Stimulated activated naive CD4-positive, alpha-beta T cell (primary cell): ENCODE measurements around the gene PLD5.
"Not testable (repeated sequence)": the region's sequence is repeated elsewhere in the genome, so short reads cannot be mapped to it uniquely, and the experiment has no call there.

Source experiments
- DNase-seq, 6 experiments: peaks; one replicate each; lab custom pipeline; 2025; lab: John Stamatoyannopoulos, UW

PLD5 gene

DNA sequence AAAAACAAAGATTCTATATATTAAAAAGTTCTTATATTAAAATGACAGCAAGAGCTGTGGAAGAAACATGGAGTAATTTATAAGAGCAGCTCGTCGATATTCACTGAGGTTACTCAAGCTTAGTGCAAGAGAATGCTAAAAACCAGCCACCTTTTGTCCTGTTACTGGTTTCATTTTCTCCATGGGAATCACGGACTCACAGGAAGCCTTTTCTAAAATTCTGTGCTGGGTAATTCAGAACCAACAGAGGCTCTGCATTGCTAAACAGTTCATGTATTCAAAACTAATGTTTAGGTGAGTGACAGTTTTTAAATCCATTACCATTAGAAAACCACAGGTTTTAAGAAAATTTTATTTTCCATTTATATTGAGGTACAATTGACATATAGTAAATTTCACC lies 377.8 kb downstream of the PLD5 start:
- no peak for DNase-seq

DNA sequence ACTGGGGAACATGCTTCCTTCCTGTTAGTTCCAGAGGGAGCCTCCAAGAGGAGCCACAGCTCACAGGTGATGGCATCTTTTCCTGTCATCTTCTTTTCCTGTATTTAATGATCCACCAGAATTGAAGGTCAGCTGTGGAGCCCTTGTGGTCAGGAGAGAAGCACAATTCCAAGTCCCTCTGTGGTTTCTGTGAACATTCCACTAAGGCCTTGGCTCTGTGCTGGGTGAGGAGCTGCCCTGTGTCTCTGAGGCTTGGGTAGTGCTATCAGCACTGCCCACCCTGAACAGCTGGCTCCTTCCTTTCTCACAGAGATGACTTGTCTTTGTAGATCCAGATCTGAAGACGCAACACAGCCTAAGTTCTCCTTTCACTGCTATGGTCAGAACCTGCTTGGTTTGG lies 383.7 kb downstream of the PLD5 start:
- DNase-seq, result no peak

DNA sequence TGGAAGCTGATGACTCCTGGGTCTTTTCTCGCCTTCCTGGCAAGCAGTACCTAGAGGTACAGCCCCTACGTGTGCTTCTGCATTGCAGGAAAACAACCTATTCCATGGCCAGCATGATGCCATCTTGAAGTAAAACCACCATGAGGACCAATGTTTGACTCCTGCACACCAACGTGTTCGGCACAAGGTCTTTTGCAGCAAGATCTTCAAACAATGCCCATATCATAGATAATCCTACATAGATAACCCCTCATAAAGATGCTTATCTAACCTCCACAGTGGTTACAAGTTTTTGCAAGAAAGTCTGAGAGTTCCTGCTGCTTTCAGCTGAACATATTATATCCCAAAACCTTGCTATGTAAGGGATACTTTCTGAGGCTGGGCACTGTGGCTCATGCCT lies 384.5 kb downstream of the PLD5 start:
- DNase-seq, result no peak

DNA sequence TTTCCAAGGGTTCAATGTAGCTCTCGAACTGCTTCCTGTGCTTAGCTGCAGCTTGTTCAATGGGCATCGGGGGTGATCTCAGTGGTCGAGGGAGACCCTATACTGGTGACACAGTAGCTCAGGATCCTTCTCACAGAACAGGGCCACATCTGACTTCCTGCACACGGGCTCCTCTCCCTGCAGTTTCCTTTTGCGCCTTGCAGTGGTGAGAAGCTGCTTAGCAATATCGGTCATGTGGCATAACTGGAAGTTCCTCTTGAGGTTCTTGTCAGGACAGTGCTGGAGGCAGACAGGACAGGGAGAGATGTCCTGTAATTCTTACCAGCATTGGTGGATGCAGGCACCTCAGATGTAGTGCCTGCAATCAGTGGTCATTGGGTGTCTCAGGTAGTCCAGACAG lies 385.1 kb downstream of the PLD5 start:
- no peak for DNase-seq

DNA sequence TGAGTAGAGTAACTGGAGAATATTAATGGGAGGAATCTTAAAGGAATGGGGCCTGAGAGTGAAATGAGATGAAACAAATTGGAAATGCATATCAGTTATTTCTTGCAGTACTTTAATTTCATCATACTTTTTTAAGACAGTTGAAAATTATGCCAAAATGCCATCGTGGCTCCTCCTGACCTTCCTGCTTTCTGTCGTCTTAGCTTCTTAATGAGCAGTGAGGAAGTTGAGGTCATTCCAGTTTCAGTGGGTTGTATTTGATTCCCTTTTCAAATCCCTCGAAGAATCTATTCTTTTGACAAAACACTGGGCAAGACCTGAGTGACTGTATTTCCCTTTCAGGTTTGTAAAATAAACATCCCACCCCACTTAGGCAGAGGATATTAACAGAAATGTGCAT lies 390.7 kb downstream of the PLD5 start:
- no peak for DNase-seq

DNA sequence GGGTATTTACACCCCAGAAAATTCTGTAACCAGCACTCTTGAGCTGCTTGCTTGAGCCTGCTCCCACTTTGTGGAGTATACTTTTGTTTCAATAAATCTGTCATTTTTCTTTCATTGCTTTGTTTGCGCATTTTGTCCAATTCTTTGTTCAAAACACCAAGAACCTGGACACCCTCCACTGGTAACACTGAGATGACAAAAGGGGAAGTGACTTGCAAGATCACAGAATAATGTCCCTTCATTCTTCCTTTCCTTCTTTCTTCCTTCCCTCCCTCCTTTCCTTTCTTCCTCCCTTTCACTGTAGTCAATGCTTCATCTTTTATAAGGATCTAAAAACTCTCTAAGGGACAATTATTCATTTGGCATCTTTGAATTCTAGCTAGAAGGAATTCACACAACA lies 391.1 kb downstream of the PLD5 start:
- DNase-seq, result no peak

DNA sequence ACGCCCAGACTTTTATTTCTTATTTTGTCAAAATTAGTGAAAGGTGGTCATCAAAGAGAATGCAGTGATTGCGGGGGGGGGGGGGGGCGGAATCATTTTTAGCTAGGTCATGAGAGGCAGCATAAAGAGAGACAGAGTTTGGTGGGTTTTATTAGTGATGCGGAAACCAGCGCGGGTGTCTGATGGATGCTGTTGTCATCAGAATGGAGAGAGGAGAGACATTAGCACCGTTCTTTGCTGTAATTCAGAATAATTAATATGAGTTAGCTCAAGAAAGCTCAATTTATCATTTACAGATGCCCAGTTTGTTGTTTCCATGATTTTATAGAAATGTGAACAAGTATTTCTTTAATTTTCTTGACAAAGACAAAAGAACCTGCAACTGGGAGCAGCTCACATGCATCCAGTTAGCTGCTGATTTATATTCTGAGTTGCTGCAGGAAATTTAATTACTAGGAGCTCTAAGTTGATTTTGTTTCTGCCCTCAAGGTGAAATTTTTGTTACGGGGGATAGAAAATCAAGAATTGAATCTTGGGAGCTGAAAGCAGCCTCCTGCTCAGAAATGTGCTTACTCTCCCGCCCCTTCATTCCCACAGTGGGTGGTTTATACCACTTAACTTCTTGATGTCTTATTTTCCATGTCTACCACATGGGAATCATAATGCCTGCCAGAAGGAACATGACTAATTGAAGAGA lies 392.2 kb downstream of the PLD5 start:
- DNase-seq, result no peak

DNA sequence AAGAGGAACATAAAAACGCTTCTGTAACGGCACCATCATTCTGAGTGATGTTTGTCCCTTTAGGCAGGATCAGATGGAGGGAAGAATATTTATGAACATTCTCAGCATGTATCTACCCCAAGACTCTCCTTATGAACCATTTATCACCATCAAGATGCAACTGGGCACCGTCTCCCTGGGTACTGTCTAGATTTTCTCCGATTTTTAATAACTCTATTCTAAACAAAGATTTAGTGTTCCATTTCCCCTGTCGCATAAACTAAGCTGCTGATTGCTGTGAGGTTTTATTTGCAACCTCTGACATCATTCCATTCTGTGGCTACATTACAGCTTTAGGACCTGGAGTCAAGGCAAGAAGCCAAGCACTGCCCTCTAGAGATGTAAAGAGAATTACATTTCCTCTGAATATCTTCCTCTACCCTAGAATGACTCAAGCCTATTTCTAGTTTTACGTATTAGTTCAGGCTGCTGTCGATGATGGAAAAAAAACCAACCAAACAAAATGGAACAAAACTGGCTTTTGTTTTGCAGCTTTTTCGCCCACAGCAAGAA lies 395.5 kb downstream of the PLD5 start:
- DNase-seq, result no peak

DNA sequence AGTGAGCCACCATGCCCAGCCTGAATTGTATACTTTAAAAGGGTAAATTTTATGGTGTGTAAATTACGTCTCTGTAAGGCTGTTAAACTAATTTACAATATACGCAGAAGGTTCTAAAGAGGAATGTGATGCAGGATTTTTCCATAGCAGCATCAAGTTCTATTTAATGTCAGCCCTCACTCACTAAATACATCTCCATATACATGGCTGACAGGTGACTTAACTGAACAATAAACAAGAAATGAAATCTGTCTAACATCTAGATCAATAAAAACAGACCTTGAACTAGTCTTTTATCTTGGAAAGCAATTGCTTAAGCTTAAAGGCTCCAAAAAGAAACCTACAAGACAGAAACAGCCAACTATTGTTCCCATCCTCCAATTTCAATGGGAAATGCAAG lies 404.1 kb downstream of the PLD5 start:
- DNase-seq, result no peak

DNA sequence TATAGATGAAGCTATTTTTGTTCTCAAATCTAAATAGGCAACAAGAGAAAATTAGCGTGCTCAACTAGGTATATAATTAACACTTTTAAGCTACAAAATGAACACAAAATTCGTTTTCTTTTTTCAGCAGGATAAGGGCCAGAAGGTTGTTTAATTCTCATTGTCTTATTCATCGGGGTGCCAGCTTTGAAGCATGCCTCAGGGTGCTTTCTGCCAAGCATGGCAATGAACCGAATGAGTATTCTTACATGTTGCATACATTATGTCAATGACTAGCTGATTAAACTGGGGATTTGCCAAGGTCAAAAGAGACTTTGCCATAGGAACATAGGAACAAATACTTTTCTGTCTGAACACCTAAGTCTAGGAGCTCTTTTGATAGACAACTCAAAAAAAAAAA lies 423.6 kb downstream of the PLD5 start:
- DNase-seq, result no peak

DNA sequence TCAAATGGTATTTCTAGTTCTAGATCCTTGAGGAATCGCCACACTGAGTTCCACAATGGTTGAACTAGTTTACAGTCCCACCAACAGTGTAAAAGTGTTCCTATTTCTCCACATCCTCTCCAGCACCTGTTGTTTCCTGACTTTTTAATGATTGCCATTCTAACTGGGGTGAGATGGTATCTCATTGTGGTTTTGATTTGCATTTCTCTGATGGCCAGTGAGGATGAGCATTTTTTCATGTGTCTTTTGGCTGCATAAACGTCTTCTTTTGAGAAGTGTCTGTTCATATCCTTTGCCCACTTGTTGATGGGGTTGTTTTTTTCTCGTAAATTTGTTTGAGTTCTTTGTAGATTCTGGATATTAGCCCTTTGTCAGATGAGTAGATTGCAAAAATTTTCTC lies 427.2 kb downstream of the PLD5 start:
- DNase-seq, result not testable (repeated sequence)

DNA sequence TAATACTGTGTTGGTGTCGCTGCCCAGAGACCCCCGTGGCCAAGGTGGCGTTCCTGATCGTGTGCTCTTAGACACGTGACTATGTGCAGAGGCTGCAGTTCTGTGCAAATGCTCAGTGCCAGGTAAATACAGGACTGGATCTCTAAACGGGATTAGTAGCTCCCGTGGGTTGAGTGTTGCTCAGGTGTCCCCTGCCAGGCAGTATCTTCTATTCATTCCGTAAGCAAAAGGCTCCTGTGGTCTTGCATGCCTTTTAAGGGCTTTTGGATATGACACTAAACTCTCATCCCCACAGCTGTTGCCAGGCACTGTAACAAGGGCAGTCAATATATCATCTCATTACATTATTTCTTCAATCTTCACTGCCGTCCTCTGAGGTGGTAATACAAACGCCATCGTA lies 431.4 kb downstream of the PLD5 start:
- no peak for DNase-seq

DNA sequence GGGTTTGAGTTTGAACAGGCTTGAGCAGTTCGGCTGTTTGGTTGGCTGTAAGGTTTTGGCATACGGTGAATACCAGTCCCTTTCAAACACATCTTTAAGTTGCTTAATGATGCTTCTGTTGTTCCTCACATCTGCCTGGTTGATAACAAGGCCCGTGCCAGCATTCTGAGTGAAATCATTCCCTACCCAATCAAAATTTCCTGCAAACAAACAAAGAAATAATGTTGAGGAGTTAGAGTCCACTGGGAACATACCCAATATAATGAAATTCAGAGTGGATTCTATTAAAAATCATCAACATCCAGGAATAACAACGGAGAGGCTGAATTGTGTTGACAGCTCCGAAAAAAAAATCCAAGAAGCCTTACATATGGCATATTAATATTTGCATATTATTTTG lies 434.6 kb downstream of the PLD5 start:
- DNase-seq, result no peak

DNA sequence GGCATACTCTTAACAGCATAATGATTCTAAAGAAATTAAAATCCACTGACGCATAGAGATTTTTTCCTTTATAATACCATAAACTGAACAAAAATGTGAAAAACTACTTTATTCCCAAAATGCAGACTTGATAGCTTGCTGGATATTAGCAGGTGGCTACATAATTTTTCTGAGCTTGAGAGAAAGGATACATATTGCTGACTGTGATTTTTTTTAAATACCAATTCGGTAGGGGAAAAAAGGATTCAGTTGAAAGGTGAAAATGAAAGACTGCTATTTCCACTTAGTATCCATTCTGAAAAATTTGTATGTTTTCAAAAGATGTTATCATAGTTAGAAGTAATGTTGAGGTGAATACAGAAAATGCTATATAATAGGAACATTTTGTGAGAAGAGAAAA lies 435.6 kb downstream of the PLD5 start:
- DNase-seq, result no peak

DNA sequence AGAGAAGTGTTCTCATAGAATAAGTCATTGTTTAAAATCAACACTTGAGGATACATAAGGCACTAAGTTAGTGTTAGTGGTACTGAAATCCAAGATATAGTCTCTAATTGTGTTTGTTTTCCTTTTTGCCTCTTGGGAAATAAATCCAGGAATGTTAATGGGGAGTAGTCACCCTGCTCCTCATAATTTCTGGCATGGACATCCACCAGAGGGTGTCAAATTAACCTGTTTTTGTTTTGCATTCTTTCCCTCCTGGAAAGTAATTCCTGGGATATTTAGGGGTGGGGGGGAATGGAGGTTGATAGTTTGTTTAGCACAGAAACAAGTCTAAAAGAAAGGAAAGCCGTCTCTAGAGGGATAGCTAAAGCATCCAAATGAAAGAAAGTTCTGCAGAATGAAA lies 437.8 kb downstream of the PLD5 start:
- no peak for DNase-seq

DNA sequence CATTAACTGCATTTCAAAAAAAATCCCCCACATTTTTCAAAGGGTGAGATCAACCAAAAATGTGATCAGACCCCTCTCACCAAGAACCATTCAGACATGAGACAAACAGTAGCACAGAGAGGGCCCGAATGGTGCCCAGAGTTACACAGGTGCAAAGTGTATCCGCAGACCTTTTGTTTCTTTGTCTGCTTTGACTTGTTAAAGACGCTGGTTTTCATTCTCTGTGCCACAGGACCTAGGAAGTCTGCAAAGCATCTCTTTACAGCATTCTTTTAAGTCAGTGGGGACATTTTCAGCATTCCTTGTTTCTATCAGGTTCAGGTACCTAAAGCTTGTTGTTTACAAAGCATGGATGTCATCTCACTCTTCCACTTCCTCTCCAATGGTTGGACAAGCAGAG lies 438.4 kb downstream of the PLD5 start:
- DNase-seq, result no peak

DNA sequence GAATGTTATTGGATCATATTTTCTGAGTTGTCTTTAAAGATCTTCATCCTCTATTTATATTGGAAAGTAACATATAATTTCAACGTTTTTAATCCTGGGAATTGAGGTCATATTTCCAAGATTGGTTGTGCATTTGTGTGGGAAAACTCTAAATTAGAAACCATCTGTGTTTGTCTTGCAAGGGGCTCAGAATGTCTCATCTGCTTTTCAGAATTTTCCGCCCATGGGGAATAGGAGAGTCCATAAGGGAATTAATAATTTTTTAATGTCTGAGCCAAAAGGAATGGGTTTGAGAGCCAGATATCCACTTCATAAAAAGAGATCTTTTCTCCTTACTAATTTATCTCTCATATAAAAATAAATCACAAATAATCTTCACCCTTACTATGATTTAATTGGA lies 440.8 kb downstream of the PLD5 start:
- DNase-seq, result no peak

DNA sequence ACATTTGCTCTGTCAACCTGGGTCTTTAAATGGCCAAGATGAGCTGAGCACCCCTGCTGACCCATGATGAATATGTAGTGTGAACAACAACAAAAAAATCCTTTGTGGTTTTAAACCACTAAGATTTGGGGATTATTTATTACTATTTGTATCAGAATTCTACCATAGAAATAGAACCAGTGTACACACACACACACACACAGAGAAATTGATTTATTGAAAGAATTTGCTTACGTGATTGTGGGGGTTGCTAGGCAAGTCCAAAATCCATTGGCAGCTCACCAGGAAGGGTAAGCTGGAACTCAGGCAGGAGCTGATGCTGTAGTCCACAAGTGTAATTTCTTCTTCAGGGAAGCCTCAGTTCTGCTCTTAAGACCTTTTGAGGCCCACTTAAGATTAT lies 443.1 kb downstream of the PLD5 start:
- no peak for DNase-seq

DNA sequence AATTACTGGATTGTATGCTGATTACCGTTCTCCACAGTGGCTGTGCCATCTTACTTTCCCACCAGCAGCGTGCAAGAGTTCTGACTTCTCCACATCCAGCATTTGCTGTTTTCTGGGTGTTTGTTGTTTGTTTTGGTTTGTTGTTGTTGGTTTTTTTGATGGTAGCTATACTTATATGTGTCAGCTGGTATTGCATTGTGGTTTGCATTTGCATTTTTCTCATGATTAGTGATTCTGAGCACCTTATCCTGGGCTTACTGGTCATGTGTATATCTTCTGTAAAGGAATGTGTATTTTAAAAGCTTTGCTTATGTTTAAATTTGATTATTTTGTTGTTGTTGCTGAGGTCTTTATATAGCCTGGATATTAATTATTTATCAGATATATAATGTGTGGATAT lies 458.7 kb downstream of the PLD5 start:
- DNase-seq, result no peak

DNA sequence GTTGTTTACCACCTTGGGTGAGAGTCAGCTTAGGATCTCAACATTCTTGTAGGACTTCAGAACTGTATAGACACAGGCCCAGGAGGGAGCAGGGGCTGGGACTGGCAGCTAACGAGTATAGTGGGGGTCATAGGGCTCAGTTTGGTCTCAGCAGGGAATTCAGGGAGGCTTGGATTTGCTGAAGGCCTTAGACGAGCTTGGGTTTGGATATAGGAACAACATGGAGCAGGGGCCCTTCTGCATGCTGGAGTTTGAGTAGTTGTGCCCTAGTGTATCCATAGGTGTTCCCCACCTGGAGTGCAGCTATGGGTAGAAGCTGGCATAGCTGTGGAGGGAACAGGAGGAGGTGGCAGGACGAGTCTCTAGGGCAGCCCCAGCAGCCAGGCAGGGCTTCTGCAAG lies 462.2 kb downstream of the PLD5 start:
- no peak for DNase-seq

DNA sequence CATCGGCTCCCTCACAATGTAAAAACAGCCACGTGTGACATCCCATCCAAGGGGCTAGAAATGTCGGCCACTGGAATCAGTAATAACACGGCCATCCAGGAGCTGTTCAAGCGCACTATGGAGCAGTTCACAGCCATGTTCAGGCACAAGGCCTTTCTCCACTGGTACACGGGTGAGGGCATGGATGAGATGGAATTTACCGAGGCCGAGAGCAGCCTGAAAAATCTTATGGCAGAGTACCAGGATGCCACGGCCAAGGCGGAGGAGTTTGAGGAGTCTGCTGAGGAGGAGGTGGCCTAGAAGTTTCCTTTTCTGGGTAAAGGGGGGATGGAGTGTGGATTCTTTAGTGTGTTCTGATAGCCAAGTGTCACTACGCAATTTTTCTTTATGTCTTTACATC lies 464.5 kb downstream of the PLD5 start:
- no peak for DNase-seq

DNA sequence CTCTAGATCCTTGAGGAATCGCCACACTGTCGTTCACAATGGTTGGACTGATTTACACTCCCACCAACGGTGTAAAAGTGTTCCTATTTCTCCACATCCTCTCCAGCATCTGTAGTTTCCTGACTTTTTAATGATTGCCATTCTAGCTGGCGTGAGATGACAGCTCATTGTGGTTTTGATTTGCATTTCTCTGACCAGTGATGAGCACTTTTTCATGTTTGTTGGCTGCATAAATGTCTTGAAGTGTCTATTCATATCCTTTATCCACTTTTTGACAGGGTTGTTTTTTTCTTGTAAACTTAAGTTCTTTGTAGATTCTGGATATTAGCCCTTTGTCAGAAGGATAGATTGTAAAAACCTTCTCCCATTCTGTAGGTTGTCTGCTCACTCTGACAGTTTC lies 465.9 kb downstream of the PLD5 start:
- not testable (repeated sequence) for DNase-seq

DNA sequence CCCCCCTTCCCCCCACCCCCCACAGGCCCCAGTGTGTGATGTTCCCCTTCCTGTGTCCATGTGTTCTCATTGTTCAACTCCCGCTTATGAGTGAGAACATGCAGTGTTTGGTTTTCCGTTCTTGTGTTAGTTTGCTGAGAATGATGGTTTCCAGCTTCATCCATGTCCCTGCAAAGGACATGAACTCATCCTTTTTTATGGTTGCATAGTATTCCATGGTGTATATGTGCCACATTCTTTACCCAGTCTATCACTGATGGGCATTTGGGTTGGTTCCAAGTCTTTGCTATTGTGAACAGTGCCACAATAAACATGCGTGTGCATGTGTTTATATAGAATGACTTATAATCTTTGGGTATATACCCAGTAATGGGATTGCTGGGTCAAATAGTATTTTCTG lies 466.3 kb downstream of the PLD5 start:
- not testable (repeated sequence) for DNase-seq

DNA sequence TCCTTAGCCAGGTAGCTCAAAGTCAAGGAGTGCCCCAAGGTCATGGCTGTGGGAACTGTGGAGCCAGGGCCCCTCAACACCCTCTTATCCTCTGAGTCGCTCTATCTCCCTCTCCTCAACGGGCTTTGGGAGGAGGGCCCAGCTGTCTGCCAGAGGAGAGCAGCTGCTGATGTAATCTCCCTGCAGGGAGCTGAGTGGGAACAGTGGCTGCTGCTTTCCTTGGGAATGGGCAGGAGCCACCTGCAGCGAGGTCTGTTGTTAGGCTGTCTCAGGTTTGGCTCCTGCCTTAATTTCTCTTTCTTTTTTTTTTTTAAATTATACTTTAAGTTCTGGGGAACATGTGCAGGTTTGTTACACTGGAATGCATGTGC lies 466.8 kb downstream of the PLD5 start:
- no peak for DNase-seq
